HG02852 (cell line): ENCODE data around the gene KMT5C.

Experiments used
- ATAC-seq: cut with Tn5 transposase; IDR thresholded peaks from one replicate; pipeline ENCODE4 v1.9.1; 2021; ENCODE audit warnings: mild to moderate bottlenecking, moderate library complexity; ENCODE audit not compliant: unreplicated experiment

KMT5C gene

GRCh38 chr19:55384131-55384919 is 44.6 kb downstream of the KMT5C start, which contains the start of gene TMEM238:
Gene TMEM238 (minus strand): TSS chr19:55384292. CDS start chr19:55384259, 33 bp downstream.
- ATAC-seq: no peak

GRCh38 chr19:55384920-55385723 is 45.4 kb downstream of the KMT5C start:
- peak; percentile 58 for ATAC-seq

- ATAC-seq: peak; percentile 67
Measured at GRCh38 chr19:55385724-55386492, 46.2 kb downstream of the KMT5C start, which contains the start of gene RPL28. Gene RPL28 (plus strand): TSS chr19:55385932. CDS start chr19:55386358, 426 bp downstream.

- ATAC-seq: no peak
Measured at GRCh38 chr19:55386493-55386971, 46.9 kb downstream of the KMT5C start.

GRCh38 chr19:55387736-55388497 is 48.2 kb downstream of the KMT5C start:
- ATAC-seq: no peak

DNA sequence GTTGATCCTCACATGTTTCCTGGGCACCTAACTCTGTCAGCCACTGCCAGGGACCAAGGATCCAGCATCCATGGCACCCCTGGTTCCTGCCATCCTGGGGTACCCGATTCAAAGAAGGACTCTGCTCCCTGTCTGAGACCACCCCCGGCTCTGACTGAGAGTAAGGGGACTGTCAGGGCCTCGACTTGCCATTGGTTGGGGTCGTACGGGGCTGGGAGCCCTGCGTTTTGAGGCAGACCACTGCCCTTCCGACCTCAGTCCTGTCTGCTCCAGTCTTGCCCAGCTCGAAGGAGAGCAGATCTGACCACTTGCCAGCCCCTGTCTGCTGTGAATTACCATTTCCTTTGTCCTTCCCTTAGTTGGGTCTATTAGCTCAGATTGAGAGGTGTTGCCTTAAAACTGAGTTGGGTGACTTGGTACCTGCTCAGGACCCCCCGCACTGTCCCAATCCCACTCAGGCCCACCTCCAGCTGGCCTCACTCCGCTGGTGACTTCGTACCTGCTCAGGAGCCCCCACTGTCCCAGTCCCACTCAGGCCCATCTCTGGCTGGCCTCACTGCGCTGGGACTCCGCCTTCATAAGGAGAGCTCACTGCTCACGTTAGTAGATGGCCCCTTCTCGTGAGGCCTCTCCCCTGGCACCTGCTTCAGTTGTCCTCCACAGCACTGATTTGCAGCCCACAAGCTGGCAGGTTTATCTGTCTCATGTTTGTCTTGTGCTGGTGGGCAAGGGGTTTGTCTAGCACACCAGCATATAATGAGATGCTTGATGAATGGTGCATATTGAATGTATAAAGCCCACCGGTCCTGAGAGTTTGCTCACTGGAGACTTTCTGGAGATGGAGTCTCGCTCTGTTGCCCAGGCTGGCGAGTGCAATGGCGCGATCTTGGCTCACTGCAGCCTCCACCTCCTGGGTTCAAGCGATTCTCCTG is 50.0 kb downstream of the KMT5C start:
- no peak for ATAC-seq

DNA sequence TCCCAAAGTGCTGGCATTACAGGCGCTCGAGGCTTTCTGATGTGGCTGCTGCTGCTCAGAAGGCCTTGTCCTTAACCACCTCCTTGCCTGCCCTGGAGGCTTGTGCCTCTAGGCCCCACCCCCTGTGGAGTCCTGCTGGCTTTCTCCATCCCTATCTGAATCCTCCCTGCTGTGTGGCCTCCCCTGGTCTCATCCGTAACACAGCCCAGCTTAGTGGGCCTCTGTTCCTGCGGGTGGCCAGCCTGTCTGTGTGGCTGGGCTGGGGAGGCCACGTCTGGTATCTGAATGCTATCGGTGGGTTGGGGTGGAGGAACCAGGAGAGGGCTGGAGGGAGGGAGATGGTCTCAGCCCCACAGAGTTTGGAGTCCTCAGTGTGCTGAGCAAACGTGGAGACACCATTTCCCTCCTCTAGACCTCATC is 50.8 kb downstream of the KMT5C start:
- ATAC-seq: no peak

- ATAC-seq: no peak
Measured at GRCh38 chr19:55391191-55391670, 51.6 kb downstream of the KMT5C start.

DNA sequence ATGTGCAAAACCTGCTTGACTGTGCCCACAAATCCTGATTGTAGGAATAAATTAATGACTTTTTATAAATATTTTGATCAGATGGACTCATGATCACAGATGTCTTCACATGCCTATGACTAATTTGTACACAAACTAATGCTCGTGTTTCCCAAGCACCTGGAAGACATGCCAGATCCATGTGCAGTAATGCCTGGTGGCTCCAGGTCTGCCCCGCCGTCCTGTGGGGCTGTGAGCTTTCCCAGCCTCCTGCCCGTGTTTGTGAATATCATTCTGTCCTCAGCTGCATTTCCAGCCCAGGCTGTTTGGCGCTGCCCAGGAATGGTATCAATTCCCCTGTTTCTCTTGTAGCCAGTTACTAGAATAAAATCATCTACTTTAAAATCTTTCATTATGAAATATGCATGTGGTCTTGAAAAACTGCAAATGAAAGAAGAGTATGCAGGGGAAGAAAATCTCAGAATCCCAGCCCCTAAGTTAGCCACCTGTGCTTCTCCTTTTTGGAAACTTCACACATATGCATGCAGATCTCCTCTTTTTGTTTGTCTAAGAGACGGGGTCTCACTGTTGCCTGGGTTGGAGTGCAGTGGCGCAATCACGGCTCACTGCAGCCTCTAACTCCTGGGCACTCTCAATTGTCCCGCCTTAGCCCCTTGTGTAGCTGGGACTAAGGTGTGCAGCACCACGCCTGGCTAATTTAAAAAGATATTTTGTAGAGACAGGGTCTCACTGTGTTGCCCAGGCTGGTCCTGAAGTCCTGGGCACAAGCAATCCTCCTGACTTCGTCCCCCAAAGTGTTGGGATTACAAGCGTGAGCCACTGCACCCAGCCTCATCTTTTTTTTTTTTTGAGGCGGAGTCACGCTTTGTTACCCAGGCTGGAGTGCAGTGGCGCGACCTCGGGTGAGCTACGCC is 52.3 kb downstream of the KMT5C start:
- ATAC-seq: no peak

DNA sequence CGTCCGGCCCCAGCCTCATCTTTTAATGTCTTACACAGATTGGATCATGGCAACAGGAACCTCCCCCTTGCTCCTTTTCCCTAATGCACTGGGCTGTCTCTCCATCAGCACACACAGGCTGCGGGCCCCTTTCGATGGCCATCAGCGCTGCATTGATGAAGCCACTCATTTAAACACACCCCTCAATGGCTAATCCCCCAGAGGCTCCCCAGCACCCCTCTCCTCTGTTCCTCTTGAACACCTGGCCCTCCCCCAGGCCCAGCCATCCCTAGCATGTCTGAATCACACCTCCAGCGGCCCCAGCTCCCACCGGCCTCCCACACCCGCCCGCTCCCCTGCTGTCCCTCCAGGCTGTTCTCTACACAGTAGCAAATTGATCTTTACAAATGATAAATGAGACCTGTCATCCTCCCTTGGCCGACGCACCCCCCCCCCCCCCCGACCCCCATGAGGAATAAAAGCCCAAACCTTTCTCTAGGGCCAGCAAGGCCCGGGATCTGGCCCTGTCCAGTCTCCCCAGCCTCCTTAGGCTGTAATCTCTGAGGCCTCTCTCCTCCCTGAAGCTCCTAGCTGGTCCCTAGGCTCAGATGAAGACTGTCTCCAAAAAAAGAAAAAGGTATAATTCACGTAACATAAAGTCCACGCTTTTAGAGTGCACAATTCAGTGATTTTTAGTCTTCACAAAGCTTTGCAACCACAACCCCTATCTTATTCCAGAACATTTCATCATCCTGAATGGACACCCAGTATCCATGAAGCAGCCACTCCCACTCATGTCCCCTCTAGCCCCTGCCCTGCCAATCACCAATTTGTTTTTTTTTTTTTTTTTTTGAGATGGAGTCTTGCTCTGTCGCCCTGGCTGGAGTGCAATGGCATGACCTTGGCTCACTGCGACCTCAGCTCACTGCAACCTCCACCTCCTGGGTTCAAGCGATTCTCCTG is 53.4 kb downstream of the KMT5C start:
- no peak for ATAC-seq
